ENCODE data around the gene SLC26A11. TPM values are rescaled to one million over a fixed set of nuclear protein-coding genes. Genes with fewer than 3 reads are reported as not detected.
"Not testable (repeated sequence)": the region's sequence is repeated elsewhere in the genome, so short reads cannot be mapped to it uniquely, and the experiment has no call there.

The SLC26A11 gene
- total RNA-seq, 1 donor from 2014 or later, result 26.6 TPM

DNA sequence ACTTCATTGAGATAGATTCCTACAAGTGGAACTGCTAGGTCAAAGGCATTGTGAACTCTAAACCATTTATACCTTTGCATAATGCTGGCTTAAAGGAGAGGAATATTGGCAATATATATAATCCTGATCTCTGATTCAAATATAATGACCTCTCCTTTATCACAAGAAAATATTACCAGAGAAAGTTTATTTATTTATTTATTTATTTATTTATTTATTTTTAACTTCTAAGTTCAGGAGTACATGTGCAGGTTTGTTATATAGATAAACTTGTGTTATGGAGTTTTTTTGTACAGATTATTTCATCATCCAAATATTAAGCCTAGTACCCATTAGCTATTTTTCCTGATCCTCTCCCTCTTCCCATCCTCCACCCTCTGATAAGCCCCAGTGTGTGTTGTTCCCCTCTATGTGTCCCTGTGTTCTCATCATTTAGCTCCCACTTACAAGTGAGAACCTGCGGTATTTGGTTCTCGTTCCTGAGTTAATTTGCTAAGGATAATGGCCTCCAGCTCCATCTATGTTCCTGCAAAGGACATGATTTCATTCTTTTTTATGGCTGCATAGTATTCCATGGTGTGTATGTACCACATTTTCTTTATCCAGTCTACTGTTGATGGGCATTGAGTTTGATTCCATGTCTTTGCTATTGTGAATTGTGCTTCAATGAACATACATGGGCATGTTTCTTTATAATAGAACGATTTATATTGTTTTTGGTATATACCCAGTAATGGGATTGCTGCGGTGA is 79.3 kb downstream of the SLC26A11 start:
- DNase-seq (ENCODE audit: extremely low read depth, low read depth, low spot score), result not testable (repeated sequence)

DNA sequence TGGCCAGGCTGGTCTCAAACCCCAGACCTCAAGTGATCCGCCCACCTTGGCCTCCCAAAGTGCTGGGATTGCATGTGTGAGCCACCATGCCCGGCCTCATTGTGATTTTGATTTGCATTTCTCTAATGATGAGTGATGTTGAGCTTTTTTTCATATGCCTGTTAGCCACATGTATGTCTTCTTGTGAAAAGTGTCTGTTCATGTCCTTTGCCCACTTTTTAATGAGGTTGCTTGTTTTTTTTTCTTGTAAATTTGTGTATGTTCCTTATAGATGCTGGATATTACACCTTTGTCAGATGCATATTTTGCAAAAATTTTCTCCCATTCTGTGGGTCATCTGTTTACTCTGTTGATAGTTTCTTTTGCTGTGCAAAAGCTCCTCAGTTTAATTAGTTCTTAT is 80.5 kb downstream of the SLC26A11 start:
- DNase-seq (ENCODE audit: extremely low read depth, low read depth, low spot score), result not testable (repeated sequence)

Other genes starting within 250 kb of the SLC26A11 start
- gene TBC1D16, start 184.6 kb upstream of the SLC26A11 start, total RNA-seq, result 30.5 and 35.8 TPM in 2 replicates
- gene CCDC40, start 183.8 kb upstream of the SLC26A11 start, total RNA-seq, result 2.6 and 4.9 TPM in 2 replicates
- 119 and 166 TPM in 2 replicates for gene GAA, start 118.8 kb upstream of the SLC26A11 start, total RNA-seq
- 61.3 and 71.3 TPM in 2 replicates for gene EIF4A3, start 73.3 kb upstream of the SLC26A11 start, total RNA-seq
- gene CARD14, start 50.4 kb upstream of the SLC26A11 start, total RNA-seq, result 0.12 TPM in 1 of 2 replicates, not detected in the other
- 43.2 and 79.5 TPM in 2 replicates for gene SGSH, start 94 bp upstream of the SLC26A11 start, total RNA-seq
- gene RNF213, start 40.4 kb downstream of the SLC26A11 start, total RNA-seq, result 124 and 209 TPM in 2 replicates
- gene ENDOV, start 194.7 kb downstream of the SLC26A11 start, total RNA-seq, result 22.0 and 30.8 TPM in 2 replicates